Thoracic aorta (tissue), 2 donors: ENCODE measurements around the gene BRD9. TPM values are rescaled to one million over a fixed set of nuclear protein-coding genes. Genes with fewer than 3 reads are reported as not detected.
"Not testable (repeated sequence)": the region's sequence is repeated elsewhere in the genome, so short reads cannot be mapped to it uniquely, and the experiment has no call there.

Source experiments
- ATAC-seq: fragments of 150-250 bp; one replicate; pipeline ENCODE4 v1.8.0; 2017; ENCODE audit warnings: low read depth; ENCODE audit not compliant: insufficient number of reproducible peaks, low FRiP score
- DNase-seq: peaks from one replicate; pipeline ENCODE4 v3.0.0-alpha.2; 2020; ENCODE audit warnings: low spot score
- H3K27ac ChIP-seq, 2 donors: fragments of 200-600 bp; sonication (generic); 1 replicate in 1 of 2; 2 replicates in 1 of 2; pipeline ENCODE4 v1.5.1; 2016; ENCODE audit warnings: mild to moderate bottlenecking in 2 of 2, moderate library complexity in 2 of 2
- H3K27me3 ChIP-seq: fragments of 200-600 bp; sonication (generic); replicated peaks from 2 replicates; pipeline ENCODE4 v1.6.0; 2016; ENCODE audit warnings: mild to moderate bottlenecking; ENCODE audit not compliant: insufficient read depth
- H3K36me3 ChIP-seq: fragments of 200-600 bp; sonication (generic); one replicate; pipeline ENCODE4 v1.5.1; 2016
- H3K4me1 ChIP-seq, 2 donors: fragments of 200-600 bp; sonication (generic); 1 replicate in 1 of 2; 2 replicates in 1 of 2; pipeline versions ENCODE4 v1.5.1 to v1.6.0; 2016; ENCODE audit warnings: low read depth in 2 of 2, mild to moderate bottlenecking in 1 of 2; ENCODE audit not compliant: control insufficient read depth in 1 of 2
- H3K4me3 ChIP-seq: fragments of 200-600 bp; sonication (generic); 2 replicates; pipeline ENCODE4 v1.5.1; 2016; ENCODE audit warnings: mild to moderate bottlenecking
- H3K9me3 ChIP-seq: fragments of 200-600 bp; sonication (generic); 2 replicates; pipeline ENCODE4 v1.5.1; 2016
- total RNA-seq, 2 donors: library from RNA; depleted of rRNA; stranded (reverse); fragments of >200 nt; gene quantifications; one replicate each; pipeline versions ENCODE4 v1.1.0 to v1.2.3, GENCODE V29; 2016

Gene BRD9
- total RNA-seq, 2 donors from 2014 or later = 30.7 to 54.5 TPM

- DNase-seq, ATAC-seq, H3K27me3 ChIP-seq, H3K36me3 ChIP-seq, H3K9me3 ChIP-seq, H3K4me3 ChIP-seq, H3K27ac ChIP-seq, H3K4me1 ChIP-seq: not testable (repeated sequence)
Measured at GRCh38 chr5:842402-843221, 50.0 kb downstream of the BRD9 start.

- DNase-seq, H3K36me3 ChIP-seq, H3K27me3 ChIP-seq, ATAC-seq, H3K4me1 ChIP-seq, H3K4me3 ChIP-seq, H3K9me3 ChIP-seq, H3K27ac ChIP-seq: not testable (repeated sequence)
Measured at GRCh38 chr5:841531-842401, 50.8 kb downstream of the BRD9 start.

- not testable (repeated sequence) for H3K9me3 ChIP-seq, H3K27me3 ChIP-seq, H3K27ac ChIP-seq, H3K4me1 ChIP-seq, ATAC-seq, DNase-seq, H3K36me3 ChIP-seq, H3K4me3 ChIP-seq
Measured at GRCh38 chr5:840974-841435, 51.6 kb downstream of the BRD9 start.

- not testable (repeated sequence) for DNase-seq, H3K4me3 ChIP-seq, H3K9me3 ChIP-seq, H3K4me1 ChIP-seq, H3K36me3 ChIP-seq, H3K27ac ChIP-seq, ATAC-seq, H3K27me3 ChIP-seq
Measured at GRCh38 chr5:840118-840973, 52.3 kb downstream of the BRD9 start.

GRCh38 chr5:838431-838851, 54.2 kb downstream of the BRD9 start:
- not testable (repeated sequence) for H3K4me1 ChIP-seq, H3K27ac ChIP-seq, H3K36me3 ChIP-seq, H3K9me3 ChIP-seq, DNase-seq, ATAC-seq, H3K27me3 ChIP-seq, H3K4me3 ChIP-seq

- ATAC-seq, H3K27ac ChIP-seq, H3K27me3 ChIP-seq, H3K36me3 ChIP-seq, H3K4me3 ChIP-seq, DNase-seq, H3K9me3 ChIP-seq, H3K4me1 ChIP-seq: not testable (repeated sequence)
Measured at GRCh38 chr5:837621-838121, 54.9 kb downstream of the BRD9 start.

- not testable (repeated sequence) for H3K27me3 ChIP-seq, H3K36me3 ChIP-seq, ATAC-seq, H3K4me1 ChIP-seq, DNase-seq, H3K9me3 ChIP-seq, H3K4me3 ChIP-seq, H3K27ac ChIP-seq
Measured at GRCh38 chr5:835933-836612, 56.5 kb downstream of the BRD9 start.

- not testable (repeated sequence) for H3K27me3 ChIP-seq, H3K4me1 ChIP-seq, DNase-seq, ATAC-seq, H3K9me3 ChIP-seq, H3K4me3 ChIP-seq, H3K27ac ChIP-seq, H3K36me3 ChIP-seq
Measured at GRCh38 chr5:834013-834412, 58.6 kb downstream of the BRD9 start.

GRCh38 chr5:828194-828593, 64.4 kb downstream of the BRD9 start:
- not testable (repeated sequence) for DNase-seq, H3K4me1 ChIP-seq, ATAC-seq, H3K27ac ChIP-seq, H3K4me3 ChIP-seq, H3K36me3 ChIP-seq, H3K9me3 ChIP-seq, H3K27me3 ChIP-seq

GRCh38 chr5:825544-825943, 67.1 kb downstream of the BRD9 start:
- DNase-seq, ATAC-seq: not testable (repeated sequence)

More at GRCh38 chr5:825544-825943, 67.1 kb downstream of the BRD9 start:
- H3K4me1 ChIP-seq, H3K27ac ChIP-seq, H3K27me3 ChIP-seq, H3K4me3 ChIP-seq, H3K36me3 ChIP-seq, H3K9me3 ChIP-seq: not testable (repeated sequence)
